Inflammatory macrophage (primary cell): ENCODE measurements around the gene HDAC4.

Source experiments
- DNase-seq, 2 donors: peaks; one replicate each; pipeline ENCODE4 v3.0.0-alpha.2; 2020 to 2022

HDAC4 gene

DNA sequence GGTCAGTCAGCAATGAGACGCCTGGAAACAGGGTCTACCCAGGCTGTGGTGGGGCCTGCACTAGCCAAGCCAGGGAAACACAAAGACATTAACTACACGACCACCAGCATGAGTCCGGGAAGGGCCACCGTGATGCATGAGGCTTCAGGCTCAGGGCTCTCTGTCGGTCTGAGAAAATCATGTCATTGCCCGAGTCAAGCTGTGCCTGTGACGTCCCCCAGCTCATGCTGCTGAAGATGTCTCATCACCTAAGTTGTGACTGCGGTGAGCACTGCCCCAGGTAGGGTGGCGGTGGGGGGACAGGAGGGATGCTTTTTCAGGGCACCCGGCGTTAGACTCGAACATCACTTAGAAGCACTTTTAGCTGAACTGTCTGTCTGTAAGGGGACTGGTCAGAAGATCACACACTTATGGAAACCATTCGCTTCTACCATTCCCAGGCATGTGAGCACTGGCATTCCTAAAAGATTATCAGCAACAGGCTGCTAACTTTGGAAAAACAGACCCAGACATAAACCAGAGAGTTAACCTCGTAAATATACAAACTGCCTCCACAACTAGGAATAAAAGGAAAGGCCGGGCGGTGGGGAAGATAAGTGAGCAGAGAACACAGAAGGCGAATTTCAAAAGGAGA is 234.5 kb downstream of the HDAC4 start:
- no peak for DNase-seq

DNA sequence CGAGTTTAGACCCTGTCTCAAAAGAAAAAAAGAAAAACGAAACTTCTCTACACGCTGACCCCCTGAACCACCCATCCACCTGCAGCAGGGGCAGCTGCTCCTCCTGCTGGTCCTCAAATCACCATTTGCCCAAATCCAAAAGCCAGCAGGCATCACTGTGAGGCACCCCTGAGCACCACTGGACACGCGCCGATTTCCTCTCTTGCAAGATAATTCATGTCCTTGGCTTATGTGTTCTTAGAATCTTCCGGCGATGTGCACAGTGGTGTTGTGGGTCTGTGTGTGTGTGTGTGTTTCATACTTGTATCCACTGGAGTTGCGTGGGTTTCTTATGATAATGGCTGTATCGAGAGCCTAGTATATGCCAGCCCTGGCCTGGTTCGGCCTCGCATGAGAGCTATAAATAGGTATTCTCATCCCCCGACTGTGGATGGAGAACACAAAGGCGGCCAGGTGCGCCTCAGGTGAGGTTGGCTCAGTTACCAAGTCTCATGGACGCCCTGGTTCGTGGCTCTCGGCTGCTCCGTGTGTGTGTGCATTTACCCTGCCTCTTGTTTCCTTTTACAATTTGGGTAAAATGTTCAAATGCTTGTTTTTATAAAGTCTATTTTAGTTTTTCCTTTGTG is 235.5 kb downstream of the HDAC4 start:
- DNase-seq = no peak

DNA sequence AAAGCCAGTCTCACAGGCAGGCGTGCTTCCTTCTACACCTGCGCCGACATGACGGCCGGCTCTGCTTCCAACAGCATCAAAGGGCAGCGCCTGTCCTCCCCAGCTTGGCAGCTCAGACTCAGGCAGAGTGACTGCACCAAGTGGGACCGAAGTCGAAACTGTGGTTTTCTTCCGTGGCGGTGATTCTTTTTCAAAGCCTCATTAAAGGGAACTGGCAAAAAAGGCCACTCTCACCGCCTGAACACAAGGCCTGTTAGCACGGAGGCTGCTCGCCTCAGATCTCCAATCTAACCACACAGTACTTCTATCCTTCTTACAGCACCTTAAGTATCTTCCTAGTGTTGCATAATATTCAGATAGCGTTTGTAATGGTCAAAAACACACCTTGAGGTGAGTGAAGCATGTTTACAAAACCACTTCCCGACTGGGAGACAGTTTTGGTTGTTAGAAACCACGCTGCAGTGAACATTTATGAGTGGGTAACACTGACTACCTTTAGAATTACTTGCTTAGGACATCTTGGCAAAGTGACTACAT is 236.4 kb downstream of the HDAC4 start:
- DNase-seq = no peak

DNA sequence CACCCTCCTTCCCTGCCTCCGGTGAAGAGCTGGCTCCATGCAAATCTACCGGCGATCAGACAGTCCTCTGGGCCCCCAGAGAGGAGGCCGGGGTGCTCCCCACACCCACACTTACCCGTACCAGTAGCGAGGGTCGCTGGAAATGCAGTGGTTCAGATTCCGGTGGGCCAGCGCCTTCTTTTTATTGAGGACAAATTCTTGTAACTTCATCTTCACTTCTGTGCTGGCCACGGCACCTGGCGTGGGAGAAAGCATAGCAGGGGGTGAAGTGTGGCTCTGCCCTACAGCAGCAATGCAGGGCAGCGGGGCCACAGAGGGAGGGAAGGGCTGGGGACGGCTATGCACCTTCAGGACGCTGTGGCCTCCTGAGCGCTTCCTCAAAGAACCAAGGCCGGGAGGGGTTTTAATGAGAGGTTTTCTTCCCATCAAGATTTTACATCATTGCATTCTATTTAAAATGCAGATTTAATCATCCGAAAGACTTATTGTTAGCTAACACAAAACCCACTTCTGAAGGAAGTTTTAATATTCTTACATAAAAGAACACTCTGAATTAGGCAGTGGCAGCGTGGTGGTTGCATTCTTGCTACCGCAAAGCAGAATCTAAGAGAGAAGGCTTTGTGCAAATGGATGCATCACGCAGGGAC is 237.0 kb downstream of the HDAC4 start:
- no peak for DNase-seq

DNA sequence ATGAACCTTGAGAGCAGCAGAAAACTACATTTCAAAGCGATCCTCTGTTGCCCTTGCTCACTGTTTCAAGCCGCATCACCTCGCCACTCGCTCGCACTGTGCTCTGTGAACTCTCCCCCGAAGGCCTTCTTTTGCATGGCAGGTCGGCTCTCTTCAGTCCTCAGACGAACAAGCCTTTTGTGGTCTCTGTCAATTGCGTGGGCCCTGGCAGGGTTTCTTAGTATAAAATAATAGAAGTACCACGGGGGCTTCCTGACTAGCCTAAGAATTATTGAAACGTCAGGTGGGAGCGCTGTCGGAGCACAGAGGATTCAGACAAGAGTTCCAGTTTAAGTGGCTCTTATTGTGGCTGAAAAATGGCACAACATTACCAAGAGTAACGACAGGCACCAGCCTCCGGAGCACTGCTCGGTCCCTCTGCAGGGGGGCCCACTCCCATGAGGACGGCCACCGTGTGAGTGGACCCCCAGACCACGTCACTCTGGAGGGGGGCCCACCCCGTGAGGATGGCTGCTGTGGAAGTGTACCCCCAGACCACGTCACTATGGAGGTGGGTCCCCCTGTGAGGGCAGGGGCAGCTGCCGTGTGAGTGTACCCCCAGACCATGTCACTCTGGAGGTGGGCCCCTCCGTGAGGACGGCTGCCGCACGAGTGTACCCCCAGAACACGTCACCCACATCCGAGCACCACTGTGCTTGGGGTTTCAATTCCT is 237.7 kb downstream of the HDAC4 start:
- DNase-seq = no peak

DNA sequence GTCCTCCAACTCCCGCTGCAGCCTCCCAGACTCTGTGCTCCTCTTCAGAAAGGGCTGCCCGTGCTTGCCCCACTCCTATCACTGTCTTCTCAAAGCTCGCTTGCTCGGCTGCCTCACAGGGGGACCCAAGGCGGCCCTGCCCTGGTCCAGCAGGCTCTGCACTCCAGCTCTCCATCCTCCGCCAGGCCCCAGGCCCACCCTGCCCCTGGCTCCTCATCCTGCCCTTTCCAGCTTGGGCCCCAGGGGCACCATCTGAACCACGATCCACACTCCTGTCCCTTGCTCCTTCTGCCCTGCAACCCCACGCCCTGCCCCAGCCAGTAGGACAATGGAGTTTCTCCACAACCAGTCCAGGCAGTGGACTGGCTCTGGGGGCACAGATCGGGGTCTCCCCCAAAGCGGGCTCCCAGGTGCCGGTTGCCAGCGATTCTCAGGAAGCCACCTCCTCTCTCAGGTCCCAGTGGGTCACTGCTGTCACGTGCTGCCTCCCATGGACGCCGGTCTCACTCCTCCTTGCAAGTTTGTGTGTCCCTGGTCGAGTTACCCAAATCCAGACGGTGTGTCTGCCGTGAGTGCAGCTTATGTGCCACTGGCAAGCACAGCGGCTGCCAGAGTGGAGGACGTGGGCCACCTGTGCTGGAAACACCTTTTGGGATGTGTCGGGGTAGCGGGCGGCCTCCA is 238.5 kb downstream of the HDAC4 start:
- DNase-seq = no peak

DNA sequence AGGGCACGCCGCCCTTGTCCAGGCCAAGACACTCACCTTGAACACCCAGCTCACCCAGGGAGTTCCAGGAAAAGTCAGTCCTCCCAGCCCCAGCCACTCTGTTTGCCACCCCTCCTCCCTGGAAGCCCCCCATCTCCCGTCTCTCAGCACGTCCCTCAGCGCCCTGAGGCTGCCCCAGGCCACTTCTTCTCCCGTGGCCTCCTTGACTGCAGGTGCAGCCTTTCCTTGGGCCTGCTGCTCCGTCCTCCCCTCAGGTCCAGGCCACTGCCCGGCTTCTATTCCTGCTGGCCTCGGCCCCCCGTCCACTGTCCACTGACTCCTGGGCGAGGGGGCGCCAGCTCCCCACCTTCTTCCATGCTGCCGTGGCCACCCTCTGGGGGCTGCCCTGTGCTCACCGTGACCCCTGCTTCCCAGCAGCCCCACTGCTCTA is 239.1 kb downstream of the HDAC4 start:
- DNase-seq = no peak

DNA sequence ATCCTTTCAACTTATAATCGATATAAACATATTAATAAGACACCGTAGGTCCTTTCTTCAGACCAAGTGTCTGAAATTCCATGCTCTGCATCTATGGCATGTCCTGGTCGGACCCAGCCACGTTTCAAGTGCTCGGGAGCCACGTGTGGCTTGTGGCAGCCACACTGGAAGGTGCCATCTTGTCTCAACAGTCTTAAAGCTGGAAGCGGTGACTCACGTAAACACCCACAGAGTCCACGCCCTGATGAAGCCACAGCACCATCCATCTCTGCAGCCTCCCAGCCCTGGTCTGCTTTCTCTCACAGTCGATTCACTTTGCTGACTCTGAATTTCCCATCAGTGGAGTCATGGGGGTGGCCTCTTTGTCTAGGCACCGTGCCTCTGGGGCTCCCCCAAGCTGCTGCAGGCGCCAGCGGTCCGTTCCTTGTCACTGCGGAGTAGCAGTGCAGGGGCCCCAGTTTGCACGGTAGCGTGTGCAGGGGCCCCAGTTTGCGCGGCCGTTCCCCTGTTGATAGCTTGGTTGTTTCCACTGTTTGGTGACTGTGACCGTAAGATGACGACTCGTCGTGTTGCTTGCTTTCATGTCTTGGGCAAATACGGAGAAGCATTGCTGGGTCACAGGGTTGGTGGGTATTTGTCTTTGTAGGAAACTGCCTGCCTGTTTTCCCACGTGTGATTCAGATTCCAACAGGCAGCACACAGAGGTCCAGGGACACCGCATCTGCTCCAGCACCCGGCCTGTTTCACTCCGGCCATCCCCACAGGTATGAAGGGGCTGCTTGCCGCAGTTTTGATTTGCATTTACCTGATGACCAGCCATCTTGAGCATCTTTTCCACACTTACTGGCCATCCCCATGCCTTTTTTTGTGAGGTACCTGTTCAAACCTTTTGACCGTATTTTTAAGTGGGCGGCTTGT is 240.3 kb downstream of the HDAC4 start:
- DNase-seq = no peak

DNA sequence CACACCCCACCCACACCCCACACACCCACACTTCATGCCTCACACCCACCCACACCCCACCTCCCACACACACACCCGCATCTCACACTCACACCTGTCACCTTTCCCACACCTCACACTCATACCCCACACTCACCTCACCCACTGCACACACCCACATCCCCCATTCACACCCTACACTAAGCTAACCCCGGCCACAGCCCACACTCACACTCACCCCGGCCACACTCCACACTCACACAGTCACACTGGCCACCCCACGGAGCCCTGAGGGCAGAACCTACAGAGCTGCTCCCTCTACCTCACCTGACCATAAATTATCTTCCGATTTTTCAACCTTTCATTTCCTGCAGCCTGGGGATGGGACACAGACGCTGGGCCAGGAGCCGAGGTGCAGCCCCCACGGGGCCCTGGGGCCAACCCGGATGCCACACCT is 241.3 kb downstream of the HDAC4 start:
- no peak for DNase-seq

DNA sequence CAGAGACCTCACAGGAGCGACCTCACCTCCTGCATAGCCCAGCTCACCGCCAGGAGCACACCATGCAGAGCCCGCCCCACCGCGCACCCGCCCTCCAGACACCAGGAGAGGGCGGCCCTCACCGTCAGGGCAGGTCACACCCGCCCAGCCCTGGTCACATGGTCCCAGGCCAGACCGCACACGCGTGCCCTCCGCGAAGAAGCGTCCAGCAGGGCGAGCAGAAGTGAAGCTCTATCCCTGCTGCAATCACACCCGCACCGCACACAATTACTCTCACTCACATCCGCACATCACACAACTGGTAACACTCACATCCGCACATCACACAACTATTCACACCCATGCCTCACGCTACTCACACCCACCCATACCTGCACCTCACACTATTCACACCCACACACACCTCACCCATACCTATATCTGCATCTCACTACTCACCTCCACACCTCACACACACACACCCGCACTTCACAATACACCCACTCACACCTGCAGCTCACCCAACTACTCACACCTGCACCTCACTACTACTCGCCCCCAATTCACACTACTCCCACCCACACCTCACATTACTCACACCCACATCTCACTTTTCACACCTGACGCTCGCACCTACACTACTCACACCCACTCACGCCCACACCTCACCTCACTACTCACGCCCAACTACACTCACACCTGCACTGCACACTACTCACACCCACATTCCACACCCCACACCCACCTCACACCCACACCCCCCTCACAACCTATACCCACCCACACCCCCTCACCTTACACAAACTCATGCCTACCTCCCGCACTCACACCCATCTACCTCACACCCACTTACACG is 242.0 kb downstream of the HDAC4 start:
- no peak for DNase-seq

DNA sequence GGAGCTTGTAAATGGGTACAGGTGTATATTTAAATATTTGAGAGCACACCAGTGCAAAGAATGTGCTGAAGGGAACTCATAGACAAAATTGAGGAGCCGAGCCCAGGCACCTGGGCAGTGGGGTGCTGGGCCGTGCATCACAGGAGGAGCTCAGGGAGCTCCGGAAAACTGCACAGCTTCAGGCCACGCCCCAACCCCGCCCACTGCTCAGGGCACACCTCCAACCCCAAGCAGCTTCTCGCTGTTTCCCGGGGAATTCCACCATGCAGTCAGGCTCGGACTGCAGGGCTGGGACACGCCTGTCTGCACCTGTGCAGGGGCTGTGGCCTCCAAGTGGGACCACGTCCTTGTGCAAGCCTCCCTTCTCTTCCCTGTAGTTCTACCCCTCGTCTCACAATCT is 243.0 kb downstream of the HDAC4 start:
- no peak for DNase-seq

DNA sequence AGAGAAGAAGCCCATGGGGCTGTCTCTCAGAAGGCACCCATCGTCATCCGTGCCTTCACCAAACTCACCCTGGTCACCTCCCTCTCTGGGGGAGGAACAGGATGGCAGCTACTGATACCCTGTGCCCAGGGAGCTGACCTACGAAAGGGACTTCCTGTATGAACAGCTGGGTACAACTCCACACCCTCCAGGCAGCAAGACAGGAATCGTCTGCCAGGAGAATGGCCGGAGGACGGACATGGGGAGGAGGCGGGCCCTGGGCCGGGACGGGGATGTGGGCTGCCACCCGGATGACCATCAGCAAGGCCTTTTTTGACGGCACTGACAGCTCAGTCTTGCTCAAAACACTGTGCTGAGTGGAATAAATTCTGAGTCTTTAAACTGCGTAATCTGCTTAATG is 243.6 kb downstream of the HDAC4 start:
- no peak for DNase-seq

DNA sequence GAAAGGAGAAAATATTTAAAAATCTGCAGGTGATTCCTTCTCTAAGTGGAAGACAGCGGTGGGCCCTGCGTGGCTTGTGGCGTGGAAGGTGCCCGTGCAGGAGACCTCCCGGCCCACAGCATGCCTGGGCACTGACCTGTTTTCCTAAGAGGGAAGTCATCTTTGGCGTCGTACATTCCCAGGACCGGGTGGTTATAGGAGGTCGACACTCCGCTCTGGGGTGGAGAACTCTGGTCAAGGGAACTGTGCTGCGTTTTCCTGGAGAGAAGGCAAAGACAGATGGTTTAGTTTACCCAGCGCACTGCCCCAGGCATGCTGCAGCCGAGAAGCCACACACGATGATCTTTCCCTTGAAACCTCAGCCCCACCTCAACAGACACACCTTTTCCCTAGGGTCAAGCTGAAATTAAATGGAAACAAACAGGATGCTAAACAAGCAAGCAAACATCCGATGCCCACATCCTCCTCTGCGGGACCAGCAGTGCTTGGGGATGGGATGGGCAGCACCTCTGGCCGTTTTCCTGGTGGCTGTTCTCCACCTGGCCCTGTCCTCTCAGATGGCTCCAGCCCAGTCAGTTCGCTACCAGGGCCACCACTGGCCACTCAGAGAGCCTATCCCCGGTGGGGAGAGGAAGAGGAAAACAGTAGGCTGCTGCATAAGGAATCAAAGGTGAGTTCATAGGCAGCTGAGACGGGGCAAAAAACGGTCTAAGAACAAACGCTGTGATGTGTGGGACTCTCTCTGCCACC is 244.1 kb downstream of the HDAC4 start:
- DNase-seq = no peak

DNA sequence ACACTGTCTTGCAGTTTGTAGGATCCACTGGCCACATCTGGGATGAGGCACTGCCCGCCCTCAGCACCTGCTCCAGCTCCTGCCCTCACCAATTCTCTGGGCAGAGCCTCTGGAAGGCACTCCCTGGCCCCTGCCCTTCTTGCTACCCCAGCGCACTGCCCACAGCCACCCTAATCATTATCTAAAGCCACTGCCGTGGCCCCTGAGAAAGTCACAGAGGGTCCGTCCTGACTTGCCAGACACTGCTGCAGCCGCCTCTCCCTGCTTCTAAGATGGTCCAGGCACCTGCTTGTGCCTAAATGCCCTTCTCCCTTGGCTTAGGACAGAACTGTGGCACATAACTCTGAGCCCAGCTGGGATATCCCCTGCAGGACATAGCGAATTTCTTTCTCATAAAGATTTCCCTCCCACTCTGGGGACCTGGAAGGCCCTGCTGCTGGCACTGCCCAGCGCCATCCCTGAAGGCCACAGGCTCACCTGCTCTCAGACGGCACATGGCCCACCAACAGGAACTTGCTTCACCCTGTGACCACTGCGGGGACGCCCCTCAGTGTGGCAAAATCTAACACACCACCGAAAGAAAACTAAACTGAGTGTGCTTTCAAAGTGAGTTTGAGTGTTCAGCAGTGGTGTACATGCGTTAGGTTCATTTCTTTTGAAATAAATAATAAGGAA is 244.9 kb downstream of the HDAC4 start:
- DNase-seq = no peak

DNA sequence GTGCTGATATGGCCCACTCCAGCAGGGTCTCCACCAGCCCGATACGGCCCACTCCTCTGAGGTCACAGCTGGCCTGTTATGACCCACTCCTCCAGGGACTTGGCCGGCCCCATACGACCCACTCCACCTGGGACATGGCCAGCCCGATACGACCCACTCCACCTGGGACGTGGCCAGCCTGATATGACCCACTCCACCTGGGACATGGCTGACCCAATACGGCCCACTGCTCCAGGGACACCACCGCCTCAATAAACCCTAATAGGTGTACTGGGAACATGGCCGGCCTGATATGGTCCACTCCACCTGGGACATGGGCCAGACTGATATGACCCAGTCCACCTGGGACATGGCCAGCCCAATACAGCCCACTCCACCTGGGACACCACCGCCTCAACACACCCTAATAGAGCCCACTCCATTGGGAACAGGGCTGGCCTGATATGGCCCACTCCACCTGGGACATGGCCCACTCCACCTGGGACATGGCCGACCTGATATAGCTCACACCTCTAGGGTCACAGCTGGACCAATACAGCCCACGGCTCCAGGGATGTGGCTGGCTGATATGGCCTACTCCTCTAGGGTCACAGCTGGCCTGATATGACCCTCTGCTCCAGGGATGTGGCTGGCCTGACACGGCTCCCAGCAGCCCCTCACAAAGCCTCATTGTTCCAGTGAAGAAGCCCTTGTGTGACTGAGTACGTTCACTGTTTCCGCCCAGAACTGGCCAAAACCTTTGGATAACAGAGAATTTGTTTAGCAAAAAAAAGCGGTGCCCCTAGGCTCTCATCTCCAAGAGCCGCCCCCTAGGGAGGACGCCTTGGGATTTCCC is 245.6 kb downstream of the HDAC4 start:
- no peak for DNase-seq

DNA sequence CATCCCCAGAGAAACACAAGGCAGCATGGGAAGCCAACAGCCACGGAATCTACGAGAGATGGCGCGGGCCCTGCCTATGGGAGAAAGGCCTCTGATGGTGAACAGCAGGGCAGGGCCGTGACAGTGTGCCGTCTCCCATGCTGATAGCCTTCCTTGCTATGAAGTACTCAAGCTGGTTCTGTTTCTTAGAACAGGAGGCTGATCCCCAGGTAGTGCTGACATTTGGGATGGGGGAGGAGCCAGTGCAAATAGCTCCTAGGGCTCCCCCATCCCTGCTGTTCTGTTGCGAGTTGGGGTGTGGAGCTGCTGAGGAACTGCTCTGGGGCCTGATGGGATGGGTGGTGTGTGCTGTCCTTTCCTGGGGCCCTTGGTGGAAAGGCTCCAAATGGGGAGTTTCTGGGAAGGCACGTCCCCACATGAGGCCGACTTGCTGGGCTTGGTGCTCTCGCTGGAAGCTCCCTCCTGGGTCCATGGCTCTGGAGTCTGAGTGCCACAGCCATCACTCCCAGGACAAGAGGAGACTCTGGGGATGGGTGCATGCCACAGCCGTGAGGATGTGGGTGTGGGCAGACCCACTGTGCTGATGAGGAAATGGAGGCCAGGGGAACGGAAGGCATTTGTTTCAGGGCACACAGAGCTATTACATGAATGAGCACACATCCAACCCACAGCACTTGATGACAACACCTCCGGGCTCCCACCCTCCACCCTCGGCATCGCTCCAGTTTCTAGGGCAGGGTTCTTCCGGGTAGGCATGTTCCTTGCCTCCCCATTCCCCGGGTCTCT is 246.8 kb downstream of the HDAC4 start:
- no peak for DNase-seq

DNA sequence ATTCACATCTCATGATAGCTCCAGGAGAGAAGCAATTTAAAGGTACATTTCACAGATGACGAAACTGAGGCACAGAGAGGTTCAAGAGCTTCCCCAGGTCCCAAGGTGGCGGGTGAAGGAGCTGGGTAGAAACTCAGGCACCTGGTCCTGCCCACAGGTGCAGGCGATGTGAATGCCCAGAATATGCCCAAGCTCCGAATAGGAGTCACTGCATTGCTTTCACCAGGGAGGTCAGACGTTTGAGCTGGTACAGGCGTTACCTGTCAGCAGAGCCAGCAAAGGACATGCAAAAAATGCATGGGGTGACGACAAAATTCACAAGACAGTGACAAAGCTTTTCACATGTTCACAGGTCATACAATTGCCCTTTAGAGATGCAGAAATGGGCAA is 247.9 kb downstream of the HDAC4 start:
- no peak for DNase-seq
